ENCODE results near the gene C6orf58. TPM values are rescaled to one million over a fixed set of nuclear protein-coding genes. Genes with fewer than 3 reads are reported as not detected.

C6orf58 gene
- total RNA-seq, result not detected in 2 replicates

GRCh38 chr6:127576874-127577273 is at the start of gene C6orf58:
Gene C6orf58, plus strand, starts transcription at chr6:127577174. Its CDS starts 12 bp downstream, at chr6:127577186.

Other genes with a start within 250 kb of the C6orf58 start
- 31.3 and 38.8 TPM in 2 replicates for gene ECHDC1, start 233.6 kb upstream of the C6orf58 start, total RNA-seq
- not detected in 2 replicates for gene KIAA0408, start 117.8 kb upstream of the C6orf58 start, total RNA-seq

All from tracheal epithelial cell (primary cell).